CD4-positive, alpha-beta T cell treated with Interferon gamma for 1 hour (primary cell): ENCODE results near the gene AFF2.

Source experiments
- DNase-seq: peaks from one replicate; pipeline ENCODE4 v3.0.0-alpha.2; 2020

AFF2 gene

GRCh38 chrX:148500423-148501385 lies at the start of gene AFF2:
Gene AFF2, plus strand, starts transcription at chrX:148500617. Its CDS starts 481 bp downstream, at chrX:148501098.
- peak; percentile 54 for DNase-seq

DNA sequence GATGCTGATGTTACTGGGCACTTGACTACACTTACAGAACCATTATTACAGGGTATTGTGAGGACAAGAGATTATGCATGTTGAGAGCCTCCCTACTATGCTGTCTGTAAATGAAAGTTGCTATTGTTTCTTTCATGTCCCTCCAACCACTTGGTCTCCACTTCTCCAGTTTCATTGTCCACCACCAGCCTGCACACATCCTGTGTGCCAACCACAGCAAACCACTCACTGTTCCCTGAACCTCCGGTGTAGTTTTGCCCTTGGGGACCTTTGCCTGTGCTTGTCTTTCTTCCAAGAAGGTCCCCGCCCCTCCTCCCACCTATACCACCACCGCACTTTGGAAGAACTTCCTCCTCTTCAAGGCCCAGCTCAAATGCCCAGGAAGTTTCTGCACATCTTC lies 43.1 kb upstream of the AFF2 start:
- no peak for DNase-seq

DNA sequence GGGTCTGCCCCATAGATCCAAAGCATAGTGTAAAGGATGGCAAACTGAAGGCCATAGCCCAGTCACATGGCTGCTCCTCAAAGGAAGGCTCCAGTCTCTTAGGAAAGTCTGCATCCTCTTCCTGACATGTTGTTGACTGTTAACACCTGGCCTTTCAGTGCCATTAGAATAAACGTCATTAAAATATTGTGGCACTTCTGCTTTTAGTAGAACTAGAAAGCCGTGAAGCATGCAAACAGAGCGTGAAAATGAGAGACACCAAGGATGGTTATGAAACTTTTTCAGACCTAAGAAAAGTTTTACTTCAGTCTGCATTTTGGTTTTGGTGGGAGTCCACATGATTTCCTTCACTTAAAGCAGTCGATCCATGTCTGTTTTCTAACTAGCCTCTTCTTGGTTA lies 41.1 kb upstream of the AFF2 start:
- DNase-seq: no peak

DNA sequence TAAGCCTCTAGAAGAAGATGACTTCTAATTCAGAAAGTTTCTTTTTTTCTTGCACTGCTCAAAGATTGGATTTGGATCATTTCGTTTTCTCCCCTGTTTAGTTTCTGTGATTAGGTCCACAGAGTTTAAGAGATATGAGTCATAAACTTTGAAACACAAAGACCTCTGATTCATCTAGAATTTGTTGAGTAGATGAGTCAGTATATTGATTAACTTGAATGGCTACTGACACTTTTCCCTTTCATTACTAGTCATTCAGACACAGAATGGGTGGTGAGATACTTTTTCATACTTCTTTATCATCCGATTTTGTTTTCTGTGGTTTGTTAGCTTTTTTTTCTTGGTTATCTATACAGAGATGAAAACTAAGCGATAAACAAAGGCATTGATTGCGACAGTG lies 34.1 kb upstream of the AFF2 start:
- no peak for DNase-seq

DNA sequence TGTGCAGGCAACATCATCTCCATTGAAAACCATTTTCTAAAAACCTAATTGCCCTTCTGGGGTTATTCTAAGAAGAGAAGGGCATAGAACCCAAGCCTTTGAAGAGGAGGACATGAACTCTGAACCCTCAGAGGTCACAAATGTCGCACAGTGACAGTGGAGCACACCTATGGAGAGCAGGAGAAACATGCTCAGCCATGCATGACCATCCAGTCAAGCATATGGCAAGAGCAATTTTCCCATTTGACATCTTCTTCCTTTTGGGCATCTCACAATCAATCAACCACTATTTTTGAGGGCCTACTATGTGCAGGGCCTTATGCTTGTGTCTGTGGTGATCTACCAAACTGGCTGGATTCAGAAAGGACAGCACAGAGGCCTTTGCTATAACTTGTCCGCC lies 30.1 kb upstream of the AFF2 start:
- DNase-seq: no peak

- no peak for DNase-seq
Observed at GRCh38 chrX:148474030-148474429, 26.4 kb upstream of the AFF2 start.

DNA sequence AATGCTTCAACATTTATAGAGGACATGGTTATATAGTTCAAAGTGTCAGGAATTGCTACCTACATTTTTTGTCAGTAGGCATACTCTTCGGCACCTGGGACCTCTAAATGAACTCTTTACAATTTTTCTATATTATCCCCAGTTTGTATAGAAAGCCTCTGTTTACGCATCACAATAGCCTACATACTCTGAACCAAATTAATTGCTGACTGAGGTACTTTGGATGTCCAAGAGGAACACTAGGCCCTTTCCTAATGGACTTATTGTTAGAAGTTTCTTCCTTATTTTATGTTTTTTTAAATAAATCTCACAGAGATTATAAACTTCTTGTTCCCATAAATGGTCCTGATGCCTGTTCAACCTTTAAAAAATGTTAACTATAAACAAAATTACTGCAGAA lies 8.4 kb upstream of the AFF2 start:
- DNase-seq: no peak

DNA sequence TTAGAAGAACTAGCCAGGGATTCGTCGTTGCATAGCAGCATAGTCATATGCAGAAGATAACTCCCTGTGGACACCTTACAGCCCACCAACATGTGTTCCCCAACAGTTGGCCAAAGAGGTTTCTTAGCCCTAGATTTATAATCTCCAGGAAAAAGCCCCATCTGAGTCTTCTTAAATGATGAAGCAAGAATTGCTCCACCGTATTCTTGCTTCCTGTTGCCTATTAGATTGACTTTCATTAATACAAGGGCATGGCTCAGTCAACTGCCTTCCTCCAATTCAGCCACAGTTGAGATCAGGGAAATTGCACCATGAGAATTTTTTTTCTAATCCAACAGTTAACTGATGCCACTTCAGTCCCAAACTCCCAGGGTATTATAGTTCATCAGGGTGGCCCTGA lies 5.2 kb upstream of the AFF2 start:
- DNase-seq: no peak

- no peak for DNase-seq
Observed at GRCh38 chrX:148498067-148498466, 2.4 kb upstream of the AFF2 start.

GRCh38 chrX:148499638-148500422 lies 587 bp upstream of the AFF2 start:
- DNase-seq: no peak

DNA sequence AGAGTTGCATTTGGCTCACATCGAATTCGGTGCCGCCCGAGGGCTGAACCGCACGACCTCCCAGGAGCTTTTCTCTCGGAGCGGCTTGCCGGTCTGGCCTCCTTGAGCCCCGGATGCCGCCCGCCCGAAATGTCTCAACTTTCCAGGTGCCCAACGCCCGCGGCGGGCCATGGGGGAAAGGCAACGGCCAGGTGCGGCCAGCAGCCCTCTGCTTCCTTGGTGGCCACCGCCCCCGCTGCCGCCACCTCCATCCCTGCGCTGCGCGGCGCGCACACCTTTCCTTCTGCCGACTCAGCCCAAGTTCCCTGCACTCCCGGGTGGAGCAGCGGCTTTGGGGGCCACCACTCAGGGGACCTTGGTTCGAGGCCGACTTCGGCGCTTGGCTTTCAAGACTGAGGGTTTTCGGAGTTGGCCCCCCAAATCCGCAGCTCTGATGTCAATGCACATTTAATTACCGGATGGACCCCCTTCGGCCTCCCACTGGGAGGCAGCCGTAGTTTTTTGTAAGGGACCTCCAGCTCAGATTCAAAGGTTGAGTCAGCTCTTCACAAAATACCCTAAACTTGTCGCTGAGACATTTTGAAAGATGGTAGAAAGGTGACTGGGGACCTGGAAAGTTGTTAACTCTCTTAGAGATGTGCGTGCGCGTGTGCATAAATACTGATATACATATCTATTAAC lies 1.1 kb downstream of the AFF2 start:
- DNase-seq: no peak

DNA sequence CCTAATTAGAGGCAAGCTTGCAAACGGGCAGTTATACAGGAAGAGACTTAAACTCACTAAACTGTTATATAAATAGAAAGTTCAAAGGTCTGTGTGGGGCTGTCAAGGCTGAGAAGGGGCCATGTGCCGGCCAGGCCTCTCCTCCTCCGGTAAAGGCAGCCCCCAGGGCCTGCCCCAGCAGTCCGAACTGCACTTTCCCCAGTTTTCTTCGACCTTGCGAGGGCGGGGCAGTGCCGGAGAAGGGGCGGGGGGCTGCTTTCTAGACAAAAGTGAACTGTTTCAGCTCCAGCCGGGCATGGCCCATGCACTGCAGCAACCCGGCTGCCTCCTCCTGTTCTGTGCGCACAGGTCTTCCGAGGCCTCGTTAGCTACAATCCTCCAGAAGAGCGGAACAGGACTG lies 4.1 kb downstream of the AFF2 start:
- DNase-seq: no peak

- no peak for DNase-seq
Observed at GRCh38 chrX:148507418-148507817, 7.0 kb downstream of the AFF2 start.

- DNase-seq: no peak
Observed at GRCh38 chrX:148512453-148512852, 12.0 kb downstream of the AFF2 start.

DNA sequence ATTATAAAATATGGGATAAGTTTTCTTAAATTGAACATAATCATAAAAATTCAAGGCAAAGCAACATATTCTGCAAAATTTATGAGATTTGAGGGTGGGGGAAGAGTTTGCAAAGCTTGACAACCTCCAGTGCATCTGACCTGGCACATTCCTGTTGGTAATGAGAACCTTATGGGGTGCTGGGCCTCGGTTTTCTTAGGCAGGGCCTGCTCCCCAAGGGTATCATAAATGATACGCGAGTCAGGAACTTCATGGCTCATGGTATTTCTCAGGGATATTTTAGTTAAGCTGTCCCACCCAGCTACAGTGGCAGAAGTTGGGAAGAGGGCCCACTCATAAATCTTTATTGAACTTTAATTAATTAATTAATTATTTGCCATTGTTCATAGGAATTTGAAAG lies 13.2 kb downstream of the AFF2 start:
- DNase-seq: no peak

- no peak for DNase-seq
Observed at GRCh38 chrX:148517176-148517575, 16.8 kb downstream of the AFF2 start.

DNA sequence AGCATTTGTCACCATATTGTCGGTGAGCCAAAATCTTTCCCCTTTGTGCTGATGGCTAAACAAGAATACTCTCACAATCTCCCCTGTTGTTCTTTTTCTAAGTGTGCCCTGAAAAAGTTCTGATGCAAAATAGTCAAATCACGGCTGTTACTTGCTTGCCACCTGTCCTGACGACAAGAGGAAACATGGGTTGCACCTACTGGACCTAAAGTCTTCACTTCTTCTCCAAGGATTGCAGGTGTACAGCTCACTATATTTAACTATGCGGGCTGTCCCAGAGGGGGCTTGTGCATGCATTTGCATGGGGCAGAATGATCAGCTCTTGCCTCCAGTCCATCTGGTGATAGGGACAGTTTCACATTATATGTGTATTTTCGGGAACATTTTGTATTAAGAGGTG lies 21.6 kb downstream of the AFF2 start:
- DNase-seq: no peak

DNA sequence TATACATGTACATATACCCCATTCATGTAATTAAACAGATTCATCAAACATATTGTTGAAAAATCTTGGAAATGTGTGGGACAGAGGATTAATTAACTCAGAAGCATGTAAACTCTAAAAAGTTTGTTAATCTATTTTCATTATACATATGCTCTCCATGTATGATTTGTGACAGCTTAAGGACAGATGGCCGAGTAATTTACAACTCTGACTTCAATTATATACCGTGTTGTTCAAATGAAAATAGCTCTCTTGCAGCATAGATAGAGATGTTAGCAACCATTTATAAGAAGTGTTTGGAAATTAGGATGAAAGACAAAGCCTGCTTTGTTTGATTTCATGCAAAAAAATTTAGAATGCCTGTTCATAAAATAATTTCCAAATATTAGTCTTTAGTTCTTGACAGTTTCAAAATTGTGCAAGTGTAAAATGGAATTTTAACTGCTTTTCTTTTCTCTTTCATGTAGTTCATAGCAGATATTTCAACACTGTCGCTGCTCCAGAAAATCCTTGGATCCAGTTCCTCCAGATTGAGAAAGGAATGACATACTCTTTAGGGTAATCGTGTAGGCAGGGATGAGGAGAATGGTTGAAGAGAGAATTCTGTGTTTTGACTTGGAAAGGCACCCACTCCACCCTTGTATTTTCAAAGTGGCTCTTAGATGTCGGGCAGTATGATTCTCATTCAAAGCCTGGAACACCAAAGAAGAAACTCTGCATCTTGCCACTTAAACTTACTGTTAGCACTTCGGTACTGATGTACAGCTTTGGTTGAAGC lies 23.1 kb downstream of the AFF2 start:
- DNase-seq: no peak

DNA sequence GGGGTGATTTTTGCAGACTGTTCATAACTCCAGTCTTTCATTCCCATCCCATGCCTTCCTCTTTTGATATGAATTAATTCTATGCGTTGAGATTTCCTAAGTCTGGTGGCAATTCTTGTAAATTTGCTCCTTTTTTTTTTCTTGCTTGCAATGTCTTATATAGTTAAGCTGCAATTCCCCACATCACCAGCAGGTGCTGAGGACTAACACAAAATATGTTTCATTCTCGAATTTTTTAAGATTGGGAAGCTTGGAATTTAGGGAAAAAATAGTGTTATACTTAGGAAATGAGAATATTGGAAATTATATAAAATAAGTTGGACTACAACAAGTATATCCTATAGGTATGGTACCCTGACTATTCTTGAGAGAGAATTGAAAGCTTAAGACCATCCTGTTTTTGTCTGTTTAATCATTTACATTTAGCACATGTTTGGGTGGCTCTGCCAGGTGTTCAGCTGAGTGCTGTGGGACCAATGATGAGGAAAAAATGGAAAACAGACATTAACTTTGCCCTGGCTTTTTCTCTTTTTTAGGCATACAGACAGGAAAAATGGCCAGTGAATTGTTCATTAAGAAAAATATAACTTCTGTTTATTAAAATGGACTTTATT lies 30.2 kb downstream of the AFF2 start:
- no peak for DNase-seq

GRCh38 chrX:148534291-148534690 lies 33.9 kb downstream of the AFF2 start:
- DNase-seq: no peak

- no peak for DNase-seq
Observed at GRCh38 chrX:148535639-148536038, 35.2 kb downstream of the AFF2 start.

GRCh38 chrX:148536961-148537360 lies 36.5 kb downstream of the AFF2 start:
- DNase-seq: no peak
